ENCODE data around the gene LIPF.

- TF ChIP-seq CTCF (IDR thresholded peaks at IDR 0.05) (peak; percentile 33 to 61 (median 46)), POLR2A (IDR thresholded peaks at IDR 0.05) (no peak)
These were observed 23.7 kb downstream of the LIPF start for GRCh38 chr10:88687853-88688467.

Data from uterus (tissue), 2 donors.